ENCODE data around the gene ZBTB25. TPM values are rescaled to one million over a fixed set of nuclear protein-coding genes. Genes with fewer than 3 reads are reported as not detected.

ZBTB25 gene
- total RNA-seq (2022; extraction: Qiagen RNA extraction) = 4.0 to 6.4 TPM (median 4.5 TPM) in 5 replicates

GRCh38 chr14:64503434-64504309 lies at the start of gene ZBTB25:
ZBTB25 (minus strand) TSS chr14:64503838; CDS start chr14:64490533, 13,305 bp downstream.

GRCh38 chr14:64549791-64550620 lies 46.4 kb upstream of the ZBTB25 start, which contains the start of gene PPP1R36:
PPP1R36 (plus strand) TSS chr14:64549961; CDS start chr14:64549998, 37 bp downstream.

DNA sequence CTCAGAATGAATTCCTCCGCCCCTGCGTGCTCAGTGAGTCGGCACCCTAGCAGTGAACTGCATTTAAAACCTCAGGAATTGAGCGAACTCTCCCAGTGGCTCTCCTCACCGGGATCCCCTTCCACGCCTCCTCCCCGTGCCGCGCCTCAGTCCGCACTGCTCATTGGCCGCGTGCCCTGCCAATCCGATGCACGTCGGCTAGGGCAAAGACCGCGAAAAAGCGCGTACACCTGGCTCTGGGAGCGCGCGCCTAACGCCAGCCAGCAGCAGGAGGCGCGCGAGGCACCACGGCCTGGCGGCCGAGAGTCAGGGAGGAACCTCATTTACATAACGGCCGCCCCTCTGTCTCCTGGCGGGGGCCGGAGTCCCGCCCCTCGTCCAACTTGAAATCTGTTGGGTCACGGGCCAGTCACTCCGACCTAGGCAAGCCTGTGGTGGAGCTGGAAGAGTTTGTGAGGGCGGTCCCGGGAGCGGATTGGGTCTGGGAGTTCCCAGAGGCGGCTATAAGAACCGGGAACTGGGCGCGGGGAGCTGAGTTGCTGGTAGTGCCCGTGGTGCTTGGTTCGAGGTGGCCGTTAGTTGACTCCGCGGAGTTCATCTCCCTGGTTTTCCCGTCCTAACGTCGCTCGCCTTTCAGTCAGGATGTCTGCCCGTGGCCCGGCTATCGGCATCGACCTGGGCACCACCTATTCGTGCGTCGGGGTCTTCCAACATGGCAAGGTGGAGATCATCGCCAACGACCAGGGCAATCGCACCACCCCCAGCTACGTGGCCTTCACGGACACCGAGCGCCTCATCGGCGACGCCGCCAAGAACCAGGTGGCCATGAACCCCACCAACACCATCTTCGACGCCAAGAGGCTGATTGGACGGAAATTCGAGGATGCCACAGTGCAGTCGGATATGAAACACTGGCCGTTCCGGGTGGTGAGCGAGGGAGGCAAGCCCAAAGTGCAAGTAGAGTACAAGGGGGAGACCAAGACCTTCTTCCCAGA lies 36.9 kb upstream of the ZBTB25 start, which contains the start of gene HSPA2:
Gene HSPA2 (plus strand): TSS at position 534 of the 995 bp plus-strand sequence. CDS start 109 bp downstream, at position 643.

GRCh38 chr14:64504310-64504896 lies 765 bp upstream of the ZBTB25 start, which contains the start of gene ZBTB1:
ZBTB1 (plus strand) TSS chr14:64504770; CDS start chr14:64521505, 16,735 bp downstream.

DNA sequence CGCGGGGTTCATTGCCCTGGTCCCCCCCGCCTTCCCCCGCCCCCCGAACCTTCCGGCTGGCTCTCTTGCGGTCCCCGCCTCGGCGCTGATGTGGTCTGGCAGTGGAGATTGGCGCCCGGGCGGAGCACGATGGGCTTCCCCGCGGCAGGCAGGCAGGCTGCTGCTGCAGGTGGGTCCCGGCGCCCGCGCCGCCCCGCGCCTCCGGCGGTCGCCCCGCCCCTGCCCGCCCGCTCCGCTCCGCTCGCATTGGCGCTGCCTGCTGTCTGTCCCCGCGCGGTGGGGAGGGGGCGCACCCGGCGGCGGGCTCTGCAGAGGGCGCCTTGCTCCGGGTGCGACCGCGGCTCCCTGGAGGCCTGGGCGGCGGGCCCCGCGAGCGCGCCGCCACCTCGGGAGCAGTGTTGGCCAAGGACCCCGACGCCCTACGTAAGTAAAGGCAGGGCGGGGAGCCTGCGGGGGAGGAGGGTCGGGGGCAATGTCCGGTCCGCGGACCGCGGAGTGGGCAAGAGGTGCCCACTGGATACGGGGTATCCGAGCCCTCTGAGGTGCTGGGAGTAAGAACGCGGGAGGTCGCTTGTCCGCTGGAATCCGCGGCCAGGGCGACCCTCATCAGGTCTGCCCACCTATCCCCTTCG lies 38.3 kb downstream of the ZBTB25 start, which contains the start of gene AKAP5:
Gene AKAP5 (plus strand): TSS at position 309 of the 632 bp plus-strand sequence. CDS start 2,896 bp downstream, outside the sequence.

Other genes starting within 250 kb of the ZBTB25 start
- 0.06 to 0.15 TPM (median 0.09 TPM) in 5 replicates for gene ESR2, start 209.5 kb downstream of the ZBTB25 start, total RNA-seq (2022; extraction: Qiagen RNA extraction)
- gene MTHFD1, start 115.5 kb downstream of the ZBTB25 start, total RNA-seq (2022; extraction: Qiagen RNA extraction) = 106 to 134 TPM (median 108 TPM) in 5 replicates
- 0.29 to 0.48 TPM (median 0.35 TPM) in 5 replicates for gene AKAP5, start 38.3 kb downstream of the ZBTB25 start, total RNA-seq (2022; extraction: Qiagen RNA extraction)
- gene ZBTB1, start 932 bp upstream of the ZBTB25 start, total RNA-seq (2022; extraction: Qiagen RNA extraction) = 21.4 to 24.2 TPM (median 21.6 TPM) in 5 replicates
- gene HSPA2, start 36.9 kb upstream of the ZBTB25 start, total RNA-seq (2022; extraction: Qiagen RNA extraction) = 29.4 to 35.3 TPM (median 35.1 TPM) in 5 replicates
- gene PPP1R36, start 46.1 kb upstream of the ZBTB25 start, total RNA-seq (2022; extraction: Qiagen RNA extraction) = 0.17 to 0.65 TPM (median 0.41 TPM) in 5 replicates
- gene PLEKHG3, start 200.6 kb upstream of the ZBTB25 start, total RNA-seq (2022; extraction: Qiagen RNA extraction) = 21.1 to 28.5 TPM (median 27.0 TPM) in 5 replicates

Measured in A549 treated with Hydrocortisone at 1 μM for 4 hours (cell line).